ENCODE data around the gene JAK1. TPM values are rescaled to one million over a fixed set of nuclear protein-coding genes. Genes with fewer than 3 reads are reported as not detected.
A peak's percentile ranks its signal among the peaks of the same experiment; 100 is the strongest.

Gene JAK1
- total and polyA plus RNA-seq, 10 donors, result 46.6 to 270 (median 205) TPM

DNA sequence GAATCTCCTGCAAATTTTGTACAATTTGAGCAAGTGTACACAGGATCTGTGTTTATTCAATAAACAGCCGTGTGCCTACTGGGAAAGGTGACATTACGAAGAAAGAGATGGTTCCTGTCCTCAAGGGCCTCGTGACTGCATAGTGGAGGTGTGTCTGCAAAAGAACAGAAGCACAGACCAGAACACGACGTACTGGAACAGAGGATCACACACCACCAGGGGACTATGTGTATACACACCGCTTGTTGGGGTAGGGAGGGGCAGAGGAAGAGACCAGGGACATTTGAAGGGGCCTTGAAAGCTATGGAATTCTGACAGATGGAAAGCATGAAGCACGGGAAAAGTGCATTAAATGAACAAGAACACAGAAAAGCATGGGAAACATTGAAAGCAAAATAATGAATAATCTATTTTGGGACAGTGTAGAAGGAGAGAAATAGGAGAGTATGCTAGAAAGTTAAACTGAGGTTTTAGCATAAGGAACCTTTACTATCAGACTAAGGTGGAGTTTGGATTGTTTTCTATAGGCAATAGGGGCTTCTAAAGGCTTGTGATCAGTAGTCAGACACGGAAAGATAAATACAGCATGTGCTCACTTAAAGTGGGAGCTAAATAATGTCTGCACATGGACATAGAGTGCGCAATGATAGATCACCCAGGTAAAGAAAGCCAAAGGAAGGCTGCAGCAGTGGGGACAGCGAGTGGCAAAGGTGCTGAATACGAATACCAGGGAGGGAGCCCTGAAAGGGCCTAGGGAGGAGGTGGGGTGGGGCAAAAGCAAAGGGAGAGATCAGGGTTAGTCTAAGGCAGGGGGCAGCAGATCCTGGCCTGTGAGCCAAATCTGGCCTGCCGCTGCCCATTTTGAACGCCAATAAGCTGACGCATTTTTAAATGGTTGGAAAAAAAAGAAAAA lies 11.0 kb downstream of the JAK1 start:
- WGBS, 5 donors, result 58 to 75% (median 63%) methylated on average over 14 of the region's 14 CpGs
- DNase-seq, result peak; percentile 38

DNA sequence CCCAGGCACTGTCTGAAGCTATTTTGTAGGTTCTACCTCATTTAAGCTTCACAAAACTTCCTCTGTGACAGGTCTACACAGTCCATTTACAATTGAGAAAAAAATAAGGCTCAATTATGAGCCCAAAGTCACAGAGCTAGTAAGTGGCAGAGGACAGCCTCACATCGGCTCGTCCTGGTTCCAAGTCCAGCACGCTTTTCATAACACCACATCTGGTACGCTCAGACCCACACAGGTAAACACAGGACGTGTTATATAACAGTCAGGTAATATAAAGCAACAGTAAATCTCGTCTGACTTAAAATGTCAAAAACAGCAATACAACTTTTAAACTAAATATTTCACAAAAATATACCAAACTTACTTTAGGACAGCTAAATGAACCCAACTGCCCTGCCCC lies 13.1 kb downstream of the JAK1 start:
- Histone ChIP-seq H3K36me3 (peaks cover 0 to 3% (median 0%) of the 10 kb centered on the region in 6 donors), H3K4me1 (peaks cover 56 to 99% (median 96%) of the 10 kb centered on the region in 6 donors), H3K9me3 (no peaks in the 10 kb centered on the region), H3K27me3 (replicated peaks in 1 of 7) (no peaks in the 10 kb centered on the region), H3K4me3 (no peak overlapping the region), H3K27ac (peak overlapping the region in 1 of 8 donors; percentile 9)
- 71 to 78% (median 72%) methylated on average over 6 of the region's 6 CpGs for WGBS, 5 donors
- intact Hi-C loops (cut with DNase I; ENCODE audit: low total_unique reads), result no loop called here
- DNase-seq, result no peak
- TF ChIP-seq, protein P1, sequence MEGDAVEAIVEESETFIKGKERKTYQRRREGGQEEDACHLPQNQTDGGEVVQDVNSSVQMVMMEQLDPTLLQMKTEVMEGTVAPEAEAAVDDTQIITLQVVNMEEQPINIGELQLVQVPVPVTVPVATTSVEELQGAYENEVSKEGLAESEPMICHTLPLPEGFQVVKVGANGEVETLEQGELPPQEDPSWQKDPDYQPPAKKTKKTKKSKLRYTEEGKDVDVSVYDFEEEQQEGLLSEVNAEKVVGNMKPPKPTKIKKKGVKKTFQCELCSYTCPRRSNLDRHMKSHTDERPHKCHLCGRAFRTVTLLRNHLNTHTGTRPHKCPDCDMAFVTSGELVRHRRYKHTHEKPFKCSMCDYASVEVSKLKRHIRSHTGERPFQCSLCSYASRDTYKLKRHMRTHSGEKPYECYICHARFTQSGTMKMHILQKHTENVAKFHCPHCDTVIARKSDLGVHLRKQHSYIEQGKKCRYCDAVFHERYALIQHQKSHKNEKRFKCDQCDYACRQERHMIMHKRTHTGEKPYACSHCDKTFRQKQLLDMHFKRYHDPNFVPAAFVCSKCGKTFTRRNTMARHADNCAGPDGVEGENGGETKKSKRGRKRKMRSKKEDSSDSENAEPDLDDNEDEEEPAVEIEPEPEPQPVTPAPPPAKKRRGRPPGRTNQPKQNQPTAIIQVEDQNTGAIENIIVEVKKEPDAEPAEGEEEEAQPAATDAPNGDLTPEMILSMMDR (IDR thresholded peaks at IDR 0.05 in 8 of 11, conservative IDR thresholded peaks at IDR 0.05 in 3 of 11), result no peak
- TF ChIP-seq POLR2AphosphoS5 (IDR thresholded peaks at IDR 0.05), result no peak
- no peak for TF ChIP-seq POLR2A (IDR thresholded peaks at IDR 0.05)

More for the DNA sequence above, 11.0 kb downstream of the JAK1 start:
- Histone ChIP-seq H3K9me3 (no peaks in the 10 kb centered on the region), H3K27me3 (replicated peaks in 1 of 7) (no peaks in the 10 kb centered on the region), H3K36me3 (peaks cover 0 to 3% (median 0%) of the 10 kb centered on the region in 6 donors), H3K4me3 (peak overlapping the region in 1 of 8 donors; percentile 18), H3K27ac (peak overlapping the region in 5 of 8 donors; percentile 44 to 100 (median 80)), H3K4me1 (peaks cover 54 to 99% (median 96%) of the 10 kb centered on the region in 6 donors)
- intact Hi-C loops (cut with DNase I; ENCODE audit: low total_unique reads), result no loop called here
- TF ChIP-seq POLR2A (IDR thresholded peaks at IDR 0.05) (peak in 1 of 3 donors; percentile 25), POLR2AphosphoS5 (IDR thresholded peaks at IDR 0.05) (peak in 1 of 3 donors; percentile 73)
- TF ChIP-seq, protein P1 (IDR thresholded peaks at IDR 0.05 in 8 of 11, conservative IDR thresholded peaks at IDR 0.05 in 3 of 11), result no peak

DNA sequence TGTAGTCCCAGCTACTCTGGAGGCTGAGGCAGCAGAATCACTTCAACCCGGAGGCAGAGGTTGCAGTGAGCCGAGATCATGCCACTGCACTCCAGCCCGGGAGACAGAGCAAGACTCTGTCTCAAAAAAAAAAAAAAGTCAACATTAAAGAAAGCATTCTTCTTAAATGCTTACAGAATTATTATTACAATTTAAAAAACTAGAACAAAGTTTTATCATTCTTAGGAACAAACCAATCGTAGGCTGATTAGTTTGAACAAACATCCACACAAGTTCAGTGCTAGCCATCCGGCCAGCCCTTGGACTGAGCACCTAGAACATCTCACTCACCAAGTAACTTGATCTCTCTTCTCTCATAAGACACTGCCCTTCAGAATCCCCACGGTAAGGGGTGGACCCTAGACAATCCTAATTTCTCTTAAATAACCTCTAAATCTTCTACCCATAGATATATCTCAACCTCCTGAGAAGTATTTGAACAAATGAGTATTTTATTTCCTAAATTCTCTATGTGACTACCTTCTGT lies 16.0 kb downstream of the JAK1 start:
- intact Hi-C loops (cut with DNase I; ENCODE audit: low total_unique reads), result no loop called here
- Histone ChIP-seq H3K4me3 (no peak overlapping the region), H3K27me3 (replicated peaks in 1 of 7) (no peaks in the 10 kb centered on the region), H3K36me3 (peaks cover 0 to 3% (median 0%) of the 10 kb centered on the region in 6 donors), H3K4me1 (peaks cover 51 to 99% (median 95%) of the 10 kb centered on the region in 6 donors), H3K9me3 (no peaks in the 10 kb centered on the region), H3K27ac (peak overlapping the region in 2 of 8 donors; percentile 31 to 49)
- TF ChIP-seq POLR2A (IDR thresholded peaks at IDR 0.05), result no peak
- TF ChIP-seq, protein P1 (IDR thresholded peaks at IDR 0.05 in 8 of 11, conservative IDR thresholded peaks at IDR 0.05 in 3 of 11), result no peak
- TF ChIP-seq POLR2AphosphoS5 (IDR thresholded peaks at IDR 0.05), result no peak
- 81 to 86% (median 82%) methylated on average over 6 of the region's 6 CpGs for WGBS, 5 donors
- no peak for DNase-seq

All from spleen (tissue), 11 donors.